ENCODE results near the gene ZNF853.

DNA sequence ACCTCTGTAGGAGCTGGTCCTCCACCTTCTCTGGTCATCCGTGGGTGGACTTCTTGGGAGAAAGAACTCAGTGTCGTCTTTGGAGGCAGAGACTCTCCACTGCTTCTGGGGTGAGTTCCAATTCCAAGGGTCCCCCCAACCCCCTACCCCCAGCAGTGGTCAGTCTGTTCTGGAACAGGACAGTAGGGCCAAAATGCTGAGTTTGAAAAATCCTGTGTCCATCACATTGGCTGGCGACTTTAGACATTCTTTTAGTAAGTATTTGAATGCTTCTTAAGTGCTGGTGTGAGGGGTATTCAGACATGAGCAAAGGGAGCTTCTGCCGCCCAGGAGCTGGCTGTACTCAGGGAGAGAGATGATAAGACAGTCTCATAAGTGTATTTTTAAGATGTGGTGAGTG is 23.6 kb downstream of the ZNF853 start:
- TF ChIP-seq, protein P1, sequence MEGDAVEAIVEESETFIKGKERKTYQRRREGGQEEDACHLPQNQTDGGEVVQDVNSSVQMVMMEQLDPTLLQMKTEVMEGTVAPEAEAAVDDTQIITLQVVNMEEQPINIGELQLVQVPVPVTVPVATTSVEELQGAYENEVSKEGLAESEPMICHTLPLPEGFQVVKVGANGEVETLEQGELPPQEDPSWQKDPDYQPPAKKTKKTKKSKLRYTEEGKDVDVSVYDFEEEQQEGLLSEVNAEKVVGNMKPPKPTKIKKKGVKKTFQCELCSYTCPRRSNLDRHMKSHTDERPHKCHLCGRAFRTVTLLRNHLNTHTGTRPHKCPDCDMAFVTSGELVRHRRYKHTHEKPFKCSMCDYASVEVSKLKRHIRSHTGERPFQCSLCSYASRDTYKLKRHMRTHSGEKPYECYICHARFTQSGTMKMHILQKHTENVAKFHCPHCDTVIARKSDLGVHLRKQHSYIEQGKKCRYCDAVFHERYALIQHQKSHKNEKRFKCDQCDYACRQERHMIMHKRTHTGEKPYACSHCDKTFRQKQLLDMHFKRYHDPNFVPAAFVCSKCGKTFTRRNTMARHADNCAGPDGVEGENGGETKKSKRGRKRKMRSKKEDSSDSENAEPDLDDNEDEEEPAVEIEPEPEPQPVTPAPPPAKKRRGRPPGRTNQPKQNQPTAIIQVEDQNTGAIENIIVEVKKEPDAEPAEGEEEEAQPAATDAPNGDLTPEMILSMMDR (IDR thresholded peaks at IDR 0.05; ENCODE audit: insufficient read depth, low read length), result no peak
- no peak for TF ChIP-seq POLR2AphosphoS5 (IDR thresholded peaks at IDR 0.05; ENCODE audit: low read depth)
- TF ChIP-seq SPI1 (IDR thresholded peaks at IDR 0.05; ENCODE audit: borderline replicate concordance, low read depth), result no peak
- TF ChIP-seq GABPA (IDR thresholded peaks at IDR 0.05; ENCODE audit: low read depth), result no peak
